ENCODE results near the gene NOVA2. TPM values are rescaled to one million over a fixed set of nuclear protein-coding genes. Genes with fewer than 3 reads are reported as not detected.

The NOVA2 gene
- polyA plus RNA-seq, 1 donor from 2014 or later = 9.3 TPM

DNA sequence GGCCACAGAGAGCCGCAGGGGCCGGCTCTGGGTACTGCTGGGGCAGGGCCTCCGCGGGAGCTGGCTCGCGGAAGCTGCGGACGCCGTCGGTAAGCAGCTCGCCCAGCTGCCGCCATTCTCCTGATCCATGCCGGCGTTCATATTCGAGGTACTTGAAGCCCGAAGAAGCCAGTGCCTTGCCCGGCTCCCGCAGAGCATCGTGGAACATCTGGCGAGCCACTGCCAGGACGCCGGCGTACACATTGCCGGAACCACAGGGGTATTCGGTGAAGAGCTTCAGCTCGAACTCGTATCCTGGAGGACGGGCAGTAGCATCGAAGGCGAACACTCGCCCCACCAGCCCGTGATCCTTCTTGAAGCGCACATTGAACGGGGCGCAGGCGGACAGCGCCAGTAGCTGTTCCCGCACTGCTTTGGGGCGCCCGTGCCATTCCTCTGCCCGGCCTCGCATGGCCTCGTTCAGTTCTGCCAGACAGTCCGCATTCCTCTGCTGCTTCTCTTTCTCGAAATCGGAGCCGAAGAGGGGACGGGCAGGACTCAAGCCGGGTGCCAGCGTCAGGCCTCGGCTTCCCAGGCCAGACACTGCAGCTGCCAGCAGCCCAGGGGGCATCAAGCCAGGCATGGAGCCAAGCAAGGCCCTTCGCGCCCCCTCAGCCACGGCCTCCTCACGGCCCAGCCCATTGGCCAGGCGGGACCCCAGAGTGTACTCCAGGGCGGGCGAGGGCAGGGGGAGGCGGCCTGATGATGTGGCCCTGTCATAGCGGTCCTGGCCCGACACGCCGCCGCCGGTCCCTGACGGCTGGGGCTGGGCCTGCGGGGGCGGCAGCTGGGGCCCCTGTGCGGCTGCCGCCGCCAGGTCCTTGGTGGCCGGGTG, 88.7 kb downstream of the NOVA2 start:
- Histone ChIP-seq H3K9me2 (ENCODE audit: insufficient read depth, low read length) (no peaks in the 10 kb centered on the region), H3K9ac (ENCODE audit: low read length) (peak overlapping the region; percentile 82), H3K4me2 (ENCODE audit: low read length) (peak overlapping the region; percentile 30), H3K9me3 (ENCODE audit: low read length) (no peaks in the 10 kb centered on the region), H3K36me3 (ENCODE audit: insufficient read depth, low read length) (no peaks in the 10 kb centered on the region), H3F3A (ENCODE audit: insufficient read depth, low read length, poor library complexity, severe bottlenecking) (no peaks in the 10 kb centered on the region), H3K27ac (ENCODE audit: low read length) (peak overlapping the region; percentile 55), H4K20me1 (ENCODE audit: insufficient read depth) (peaks cover 10% of the 10 kb centered on the region), H3K79me2 (replicated peaks; ENCODE audit: insufficient read depth, low read length) (peaks cover 5% of the 10 kb centered on the region), H3K27me3 (ENCODE audit: insufficient read depth, low read depth, low read length) (no peaks in the 10 kb centered on the region), H2AFZ (ENCODE audit: low read depth, low read length) (no peak overlapping the region), H3K4me3 (ENCODE audit: low read length) (peak overlapping the region; percentile 83)
- TF ChIP-seq POLR2AphosphoS5 (IDR thresholded peaks at IDR 0.05) = no peak
- TF ChIP-seq, protein P1, sequence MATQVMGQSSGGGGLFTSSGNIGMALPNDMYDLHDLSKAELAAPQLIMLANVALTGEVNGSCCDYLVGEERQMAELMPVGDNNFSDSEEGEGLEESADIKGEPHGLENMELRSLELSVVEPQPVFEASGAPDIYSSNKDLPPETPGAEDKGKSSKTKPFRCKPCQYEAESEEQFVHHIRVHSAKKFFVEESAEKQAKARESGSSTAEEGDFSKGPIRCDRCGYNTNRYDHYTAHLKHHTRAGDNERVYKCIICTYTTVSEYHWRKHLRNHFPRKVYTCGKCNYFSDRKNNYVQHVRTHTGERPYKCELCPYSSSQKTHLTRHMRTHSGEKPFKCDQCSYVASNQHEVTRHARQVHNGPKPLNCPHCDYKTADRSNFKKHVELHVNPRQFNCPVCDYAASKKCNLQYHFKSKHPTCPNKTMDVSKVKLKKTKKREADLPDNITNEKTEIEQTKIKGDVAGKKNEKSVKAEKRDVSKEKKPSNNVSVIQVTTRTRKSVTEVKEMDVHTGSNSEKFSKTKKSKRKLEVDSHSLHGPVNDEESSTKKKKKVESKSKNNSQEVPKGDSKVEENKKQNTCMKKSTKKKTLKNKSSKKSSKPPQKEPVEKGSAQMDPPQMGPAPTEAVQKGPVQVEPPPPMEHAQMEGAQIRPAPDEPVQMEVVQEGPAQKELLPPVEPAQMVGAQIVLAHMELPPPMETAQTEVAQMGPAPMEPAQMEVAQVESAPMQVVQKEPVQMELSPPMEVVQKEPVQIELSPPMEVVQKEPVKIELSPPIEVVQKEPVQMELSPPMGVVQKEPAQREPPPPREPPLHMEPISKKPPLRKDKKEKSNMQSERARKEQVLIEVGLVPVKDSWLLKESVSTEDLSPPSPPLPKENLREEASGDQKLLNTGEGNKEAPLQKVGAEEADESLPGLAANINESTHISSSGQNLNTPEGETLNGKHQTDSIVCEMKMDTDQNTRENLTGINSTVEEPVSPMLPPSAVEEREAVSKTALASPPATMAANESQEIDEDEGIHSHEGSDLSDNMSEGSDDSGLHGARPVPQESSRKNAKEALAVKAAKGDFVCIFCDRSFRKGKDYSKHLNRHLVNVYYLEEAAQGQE (IDR thresholded peaks at IDR 0.05; ENCODE audit: borderline replicate concordance) = no peak
- TF ChIP-seq, protein P2, sequence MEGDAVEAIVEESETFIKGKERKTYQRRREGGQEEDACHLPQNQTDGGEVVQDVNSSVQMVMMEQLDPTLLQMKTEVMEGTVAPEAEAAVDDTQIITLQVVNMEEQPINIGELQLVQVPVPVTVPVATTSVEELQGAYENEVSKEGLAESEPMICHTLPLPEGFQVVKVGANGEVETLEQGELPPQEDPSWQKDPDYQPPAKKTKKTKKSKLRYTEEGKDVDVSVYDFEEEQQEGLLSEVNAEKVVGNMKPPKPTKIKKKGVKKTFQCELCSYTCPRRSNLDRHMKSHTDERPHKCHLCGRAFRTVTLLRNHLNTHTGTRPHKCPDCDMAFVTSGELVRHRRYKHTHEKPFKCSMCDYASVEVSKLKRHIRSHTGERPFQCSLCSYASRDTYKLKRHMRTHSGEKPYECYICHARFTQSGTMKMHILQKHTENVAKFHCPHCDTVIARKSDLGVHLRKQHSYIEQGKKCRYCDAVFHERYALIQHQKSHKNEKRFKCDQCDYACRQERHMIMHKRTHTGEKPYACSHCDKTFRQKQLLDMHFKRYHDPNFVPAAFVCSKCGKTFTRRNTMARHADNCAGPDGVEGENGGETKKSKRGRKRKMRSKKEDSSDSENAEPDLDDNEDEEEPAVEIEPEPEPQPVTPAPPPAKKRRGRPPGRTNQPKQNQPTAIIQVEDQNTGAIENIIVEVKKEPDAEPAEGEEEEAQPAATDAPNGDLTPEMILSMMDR (IDR thresholded peaks at IDR 0.05; ENCODE audit: poor library complexity, severe bottlenecking) = no peak
- TF ChIP-seq EZH2 (IDR thresholded peaks at IDR 0.05; ENCODE audit: borderline replicate concordance, insufficient read depth, low read length, poor library complexity, severe bottlenecking) = no peak
- no peak for TF ChIP-seq RAD21 (conservative IDR thresholded peaks at IDR 0.05)
- no peak for TF ChIP-seq SMC3 (conservative IDR thresholded peaks at IDR 0.05; ENCODE audit: poor library complexity)

DNA sequence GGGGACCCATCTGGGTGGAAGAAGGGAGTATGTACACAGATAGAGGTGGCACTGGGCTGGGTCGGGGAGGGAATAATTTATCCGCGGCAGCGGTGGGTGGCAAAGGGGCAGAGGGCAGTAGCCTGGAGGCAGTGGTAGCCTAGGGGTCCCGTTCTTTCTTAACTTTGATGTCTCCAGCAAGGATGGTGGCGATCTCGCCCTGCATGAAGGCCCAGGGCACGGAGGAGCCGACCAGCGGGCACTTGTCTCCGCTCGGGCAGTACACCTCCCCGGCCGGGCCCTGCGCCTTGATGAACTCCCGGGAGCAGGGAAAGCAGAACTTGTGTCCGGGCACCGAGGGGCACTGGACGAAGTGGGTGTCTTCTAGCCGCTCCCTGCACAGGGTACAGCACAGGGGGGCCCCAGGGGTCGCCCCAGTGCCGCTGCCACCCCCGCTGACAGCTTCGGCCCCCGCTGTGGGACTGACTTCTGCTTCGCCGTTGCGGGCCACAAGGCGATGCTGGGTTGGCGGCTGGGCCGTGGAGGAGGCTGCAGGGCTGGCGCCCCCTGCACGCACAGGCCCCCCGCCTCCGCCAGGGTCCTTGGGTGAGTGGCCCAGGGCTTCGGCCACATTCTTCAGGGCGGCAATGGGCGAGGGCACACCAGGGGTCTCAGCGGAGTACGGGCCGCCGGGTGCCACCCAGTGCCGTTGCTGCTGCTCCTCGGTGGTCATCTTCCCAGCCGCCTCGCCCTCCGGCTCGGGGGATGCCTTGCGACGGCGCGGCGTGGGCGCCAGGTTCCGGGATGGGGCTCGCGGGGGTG, 89.6 kb downstream of the NOVA2 start:
- Histone ChIP-seq H3K79me2 (replicated peaks; ENCODE audit: insufficient read depth, low read length) (peaks cover 5% of the 10 kb centered on the region), H3K36me3 (ENCODE audit: insufficient read depth, low read length) (no peaks in the 10 kb centered on the region), H3K27ac (ENCODE audit: low read length) (no peak overlapping the region), H3K4me3 (ENCODE audit: low read length) (peak overlapping the region; percentile 40), H3K9ac (ENCODE audit: low read length) (no peak overlapping the region), H3K9me3 (ENCODE audit: low read length) (no peaks in the 10 kb centered on the region), H2AFZ (ENCODE audit: low read depth, low read length) (no peak overlapping the region), H3K9me2 (ENCODE audit: insufficient read depth, low read length) (no peaks in the 10 kb centered on the region), H3K27me3 (ENCODE audit: insufficient read depth, low read depth, low read length) (no peaks in the 10 kb centered on the region), H3F3A (ENCODE audit: insufficient read depth, low read length, poor library complexity, severe bottlenecking) (no peaks in the 10 kb centered on the region), H4K20me1 (ENCODE audit: insufficient read depth) (peaks cover 10% of the 10 kb centered on the region), H3K4me2 (ENCODE audit: low read length) (no peak overlapping the region)
- TF ChIP-seq TAF1 (IDR thresholded peaks at IDR 0.05; ENCODE audit: low read depth) (no peak), EZH2 (IDR thresholded peaks at IDR 0.05; ENCODE audit: borderline replicate concordance, insufficient read depth, low read length, poor library complexity, severe bottlenecking) (no peak), SMC3 (conservative IDR thresholded peaks at IDR 0.05; ENCODE audit: poor library complexity) (no peak), EP300 (conservative IDR thresholded peaks at IDR 0.05; ENCODE audit: poor library complexity, severe bottlenecking) (no peak), MXI1 (conservative IDR thresholded peaks at IDR 0.05; ENCODE audit: poor library complexity, severe bottlenecking) (no peak), RAD21 (conservative IDR thresholded peaks at IDR 0.05) (no peak), POLR2AphosphoS5 (IDR thresholded peaks at IDR 0.05) (no peak)
- TF ChIP-seq, protein P1 (IDR thresholded peaks at IDR 0.05; ENCODE audit: borderline replicate concordance) = no peak
- TF ChIP-seq, protein P2 (IDR thresholded peaks at IDR 0.05; ENCODE audit: poor library complexity, severe bottlenecking) = no peak

Measured in neural cell (in vitro differentiated cells).